Activated T-helper 2 cell treated with anti-CD3 and anti-CD28 coated beads, Interferon-gamma antibody, Interleukin-2, Interleukin-4, amounts not matched to agents 10 μg/mL and 5 μg/mL and 100 μg/mL, durations not matched to agents 14 hours and 24 hours and 36 hours (primary cell): ENCODE results near the gene ZNF232. TPM values are rescaled to one million over a fixed set of nuclear protein-coding genes. Genes with fewer than 3 reads are reported as not detected.
"Not testable (repeated sequence)": the region's sequence is repeated elsewhere in the genome, so short reads cannot be mapped to it uniquely, and the experiment has no call there.

Source experiments
- DNase-seq: peaks from one replicate; pipeline ENCODE4 v3.0.0; 2021; ENCODE audit warnings: low spot score
- H3K27ac Mint-ChIP-seq: one replicate; pipeline ENCODE4 v1.8.0; 2021; ENCODE audit warnings: mixed read lengths
- H3K27me3 Mint-ChIP-seq: one replicate; pipeline ENCODE4 v1.8.0; 2021; ENCODE audit warnings: low read depth, mixed read lengths
- H3K36me3 Mint-ChIP-seq: one replicate; pipeline ENCODE4 v1.8.0; 2021; ENCODE audit warnings: low read depth, mixed read lengths
- H3K4me1 Mint-ChIP-seq: one replicate; pipeline ENCODE4 v1.8.0; 2021; ENCODE audit warnings: low read depth, mixed read lengths
- H3K4me3 Mint-ChIP-seq: one replicate; pipeline ENCODE4 v1.8.0; 2021; ENCODE audit warnings: low read depth, mild to moderate bottlenecking, moderate library complexity, mixed read lengths
- H3K9me3 Mint-ChIP-seq: one replicate; pipeline ENCODE4 v1.8.0; 2021; ENCODE audit warnings: mixed read lengths
- intact Hi-C: fragments of 100-400 bp; cut with micrococcal nuclease; formaldehyde crosslinking; loops from one replicate; pipeline ENCODE4 v1.15.1; 2023
- total RNA-seq: library from RNA; stranded (reverse); gene quantifications from 2 replicates; pipeline ENCODE4 v1.2.3, GENCODE V29; 2022

ZNF232 gene
- total RNA-seq, 1 donor from 2014 or later = 16.5 TPM

DNA sequence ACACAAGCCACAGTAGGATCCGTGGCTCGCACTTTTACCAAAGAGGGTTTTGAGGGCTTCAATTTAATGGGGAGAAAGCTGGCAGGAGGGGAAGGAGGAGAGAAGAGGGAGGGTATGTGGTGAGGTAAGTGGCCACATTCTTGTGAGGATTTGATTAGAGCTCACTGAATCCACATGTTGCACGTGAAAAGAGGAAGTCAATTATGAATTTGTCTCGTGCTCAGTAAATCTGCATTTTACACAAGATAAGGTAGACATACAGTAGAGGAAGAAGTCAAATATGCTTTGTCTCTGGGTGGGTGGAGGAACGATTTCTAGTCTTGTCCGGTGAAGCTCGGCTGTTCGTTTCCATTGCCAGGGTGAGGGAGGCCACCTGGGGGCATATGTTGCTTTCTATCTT lies 862 bp downstream of the ZNF232 start:
- no peak for DNase-seq
- H3K27ac Mint-ChIP-seq = peak overlapping the region; percentile 65
- H3K4me1 Mint-ChIP-seq = peaks cover 17% of the 10 kb centered on the region
- peak overlapping the region; percentile 91 for H3K4me3 Mint-ChIP-seq
- peaks cover 9% of the 10 kb centered on the region for H3K27me3 Mint-ChIP-seq
- peaks cover 48% of the 10 kb centered on the region for H3K9me3 Mint-ChIP-seq
- peaks cover 84% of the 10 kb centered on the region for H3K36me3 Mint-ChIP-seq
- intact Hi-C loops = loop anchor here (5.0 kb wide), 1 partner anchor 81 kb away; the partner anchor contains the start of gene ZNF594

DNA sequence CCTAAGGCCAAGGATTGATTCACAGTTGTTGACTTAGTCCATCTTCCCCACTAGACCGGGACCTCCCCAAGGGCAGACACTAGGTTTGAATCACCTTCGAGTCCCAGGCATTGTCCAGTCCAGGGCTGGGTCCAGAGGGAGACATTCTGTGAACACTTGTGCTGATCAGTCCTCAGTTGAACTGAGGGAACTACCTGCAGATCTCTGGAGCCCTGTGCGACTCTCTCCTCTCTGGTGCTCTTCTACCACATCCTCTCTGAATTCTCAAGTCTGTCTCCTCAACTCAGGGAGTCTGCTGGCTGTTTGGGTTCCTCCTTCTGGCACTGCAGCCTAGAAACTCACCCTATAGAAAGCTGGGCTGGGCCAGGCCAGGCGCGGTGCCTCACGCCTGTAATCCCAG lies 10.8 kb downstream of the ZNF232 start:
- Mint-ChIP-seq H3K9me3 (peaks cover 61% of the 10 kb centered on the region), H3K36me3 (peaks cover 26% of the 10 kb centered on the region), H3K27ac (no peak overlapping the region), H3K4me1 (no peaks in the 10 kb centered on the region), H3K27me3 (peaks cover 11% of the 10 kb centered on the region), H3K4me3 (no peak overlapping the region)
- DNase-seq = no peak
- intact Hi-C loops = no loop called here

- peaks cover 64% of the 10 kb centered on the region for H3K9me3 Mint-ChIP-seq
- peaks cover 11% of the 10 kb centered on the region for H3K27me3 Mint-ChIP-seq
- no peak overlapping the region for H3K27ac Mint-ChIP-seq
- intact Hi-C loops = no loop called here
- no peaks in the 10 kb centered on the region for H3K4me1 Mint-ChIP-seq
- no peak for DNase-seq
- no peak overlapping the region for H3K4me3 Mint-ChIP-seq
- peaks cover 24% of the 10 kb centered on the region for H3K36me3 Mint-ChIP-seq
Measured at GRCh38 chr17:5099271-5099670, 12.4 kb downstream of the ZNF232 start.

DNA sequence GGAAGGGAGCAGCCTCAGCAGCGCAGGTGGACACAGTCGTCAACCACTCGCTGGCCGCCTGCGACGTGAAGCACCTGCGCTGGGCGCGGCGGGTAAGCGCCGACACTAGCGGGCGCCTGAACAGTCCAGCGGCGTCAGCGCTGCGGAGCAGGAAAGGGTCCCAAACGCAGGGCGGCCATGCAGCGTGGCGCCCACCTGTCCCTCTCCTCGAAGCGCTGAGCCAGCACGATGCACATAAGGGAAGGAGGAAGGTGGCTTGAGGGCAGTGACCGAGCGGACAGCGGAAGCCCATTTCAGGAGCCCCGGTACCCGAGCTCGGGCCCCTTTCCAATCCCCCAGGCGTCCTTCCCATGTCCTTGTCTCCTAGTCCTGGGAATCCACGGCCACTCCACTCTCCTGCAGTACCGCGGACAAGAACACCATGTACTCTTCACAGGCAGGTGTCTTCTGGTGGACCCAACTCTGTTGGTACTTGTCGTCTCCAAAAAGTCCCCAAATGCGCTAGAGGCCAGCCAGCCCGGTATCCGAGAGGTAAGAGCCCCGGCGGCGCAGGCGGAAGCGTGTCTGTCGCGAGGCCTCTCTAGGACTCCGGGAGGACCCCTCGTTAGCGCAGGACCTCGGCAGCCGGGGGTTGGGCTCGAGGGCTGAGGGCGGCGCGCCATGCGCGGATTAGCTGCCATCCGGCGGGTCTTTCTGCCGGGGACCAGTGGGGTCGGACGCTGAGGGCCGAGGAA lies 14.4 kb downstream of the ZNF232 start:
- H3K4me3 Mint-ChIP-seq = no peak overlapping the region
- H3K27me3 Mint-ChIP-seq = peaks cover 11% of the 10 kb centered on the region
- H3K36me3 Mint-ChIP-seq = peaks cover 32% of the 10 kb centered on the region
- no peak overlapping the region for H3K27ac Mint-ChIP-seq
- no peaks in the 10 kb centered on the region for H3K4me1 Mint-ChIP-seq
- no peak for DNase-seq
- intact Hi-C loops = no loop called here
- H3K9me3 Mint-ChIP-seq = peaks cover 66% of the 10 kb centered on the region

DNA sequence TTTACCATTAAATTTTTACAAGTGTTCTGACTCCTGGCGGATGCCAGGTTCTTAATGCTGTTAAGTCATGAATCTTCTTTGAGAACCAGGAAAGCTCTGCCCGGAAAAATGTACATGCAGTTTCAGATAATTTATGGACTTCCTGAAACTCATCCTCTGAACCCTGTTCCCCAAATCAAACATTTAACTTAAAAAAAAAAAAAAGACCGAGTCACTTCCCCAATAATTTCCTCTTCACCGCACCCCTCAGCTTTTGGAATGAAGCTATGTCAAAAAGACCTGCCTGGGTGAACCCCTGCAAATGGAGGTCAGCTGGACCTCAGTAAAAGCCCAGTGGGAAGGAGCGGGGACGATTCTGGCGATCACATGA lies 15.0 kb downstream of the ZNF232 start:
- Mint-ChIP-seq H3K27ac (no peak overlapping the region), H3K27me3 (peaks cover 11% of the 10 kb centered on the region), H3K4me1 (no peaks in the 10 kb centered on the region), H3K36me3 (peaks cover 38% of the 10 kb centered on the region), H3K9me3 (peaks cover 72% of the 10 kb centered on the region), H3K4me3 (no peak overlapping the region)
- DNase-seq = no peak
- intact Hi-C loops = no loop called here

DNA sequence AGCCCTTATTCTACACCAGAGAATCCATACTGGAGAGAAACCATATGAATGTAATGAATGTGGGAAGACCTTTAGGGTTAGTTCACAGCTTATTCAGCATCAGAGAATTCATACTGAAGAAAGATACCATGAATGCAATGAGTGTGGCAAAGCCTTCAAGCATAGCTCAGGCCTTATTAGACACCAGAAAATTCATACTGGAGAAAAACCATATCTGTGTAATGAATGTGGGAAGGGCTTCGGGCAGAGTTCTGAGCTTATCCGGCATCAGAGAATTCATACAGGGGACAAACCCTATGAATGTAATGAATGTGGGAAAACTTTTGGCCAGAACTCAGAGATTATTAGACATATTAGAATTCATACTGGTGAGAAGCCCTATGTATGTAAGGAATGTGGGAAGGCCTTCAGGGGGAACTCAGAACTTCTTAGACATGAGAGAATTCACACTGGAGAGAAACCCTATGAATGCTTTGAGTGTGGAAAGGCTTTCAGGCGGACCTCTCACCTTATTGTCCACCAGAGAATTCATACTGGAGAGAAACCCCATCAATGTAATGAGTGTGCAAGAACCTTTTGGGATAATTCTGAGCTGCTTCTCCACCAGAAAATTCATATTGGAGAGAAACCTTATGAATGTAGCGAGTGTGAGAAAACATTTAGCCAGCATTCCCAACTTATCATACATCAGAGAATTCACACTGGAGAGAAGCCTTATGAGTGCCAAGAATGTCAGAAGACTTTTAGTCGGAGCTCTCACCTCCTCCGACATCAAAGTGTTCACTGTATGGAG lies 19.3 kb downstream of the ZNF232 start:
- Mint-ChIP-seq H3K4me3 (no peak overlapping the region), H3K9me3 (peaks cover 88% of the 10 kb centered on the region)

GRCh38 chr17:5080591-5080990 lies 31.1 kb downstream of the ZNF232 start:
- intact Hi-C loops = no loop called here
- Mint-ChIP-seq H3K27ac (no peak overlapping the region), H3K27me3 (no peaks in the 10 kb centered on the region), H3K4me1 (peaks cover 14% of the 10 kb centered on the region), H3K9me3 (peaks cover 54% of the 10 kb centered on the region), H3K36me3 (peaks cover 47% of the 10 kb centered on the region), H3K4me3 (no peak overlapping the region)
- no peak for DNase-seq

More for the DNA sequence above, 19.3 kb downstream of the ZNF232 start:
- intact Hi-C loops = no loop called here
- no peak for DNase-seq
- peaks cover 11% of the 10 kb centered on the region for H3K27me3 Mint-ChIP-seq
- H3K27ac Mint-ChIP-seq = no peak overlapping the region
- no peaks in the 10 kb centered on the region for H3K4me1 Mint-ChIP-seq
- H3K36me3 Mint-ChIP-seq = peaks cover 70% of the 10 kb centered on the region

DNA sequence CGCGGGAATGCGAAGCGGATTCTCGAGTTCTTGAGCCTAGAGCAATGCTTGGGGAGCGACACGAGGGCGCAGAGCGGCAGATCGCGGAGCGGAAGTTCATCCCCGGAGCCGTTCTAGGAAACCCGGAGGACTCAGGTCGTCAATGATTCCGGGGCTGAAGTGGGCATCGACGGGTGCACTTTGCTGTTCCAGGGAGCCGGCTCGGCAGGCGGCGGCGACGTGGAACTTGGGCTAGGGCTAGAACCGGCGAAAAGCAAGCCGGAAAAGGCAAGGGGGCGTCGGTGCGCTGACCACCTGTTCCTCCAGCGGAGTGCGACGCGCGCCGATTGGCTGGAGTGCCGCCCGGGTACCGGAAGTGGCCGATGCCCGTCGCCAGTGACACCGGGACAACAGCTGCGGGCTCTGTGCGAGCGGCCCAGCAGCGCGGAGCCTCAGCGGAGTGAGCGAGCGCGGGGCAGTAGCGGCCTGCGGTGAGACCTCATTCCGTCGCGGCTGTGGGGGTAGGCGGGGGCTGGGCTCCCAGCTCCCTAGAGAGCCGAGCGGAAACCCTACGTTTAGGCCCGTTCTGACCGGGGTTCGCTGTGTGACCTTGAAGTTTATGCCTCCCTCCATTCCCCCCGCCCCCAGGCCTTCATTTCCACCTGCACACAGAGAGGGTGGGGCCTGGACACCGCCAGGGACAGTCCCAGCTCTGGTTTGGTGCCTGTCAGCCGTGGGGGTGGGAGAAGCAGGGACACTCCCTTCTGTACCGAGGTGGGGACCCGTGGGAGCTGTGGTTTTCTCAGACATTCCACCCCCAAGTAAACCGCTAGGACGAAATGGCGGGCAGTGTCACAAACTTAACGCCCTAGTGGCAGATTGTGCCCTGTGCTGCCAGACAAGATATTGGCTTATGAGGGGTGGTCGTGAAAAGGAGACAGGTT lies 33.3 kb downstream of the ZNF232 start, which contains the start of gene ZFP3:
TSS of gene ZFP3 (plus strand) at position 362 of the 923 bp plus-strand sequence. CDS start 13,038 bp downstream, outside the sequence.
- intact Hi-C loops = no loop called here
- Mint-ChIP-seq H3K36me3 (peaks cover 31% of the 10 kb centered on the region), H3K27ac (peak within 1 kb of the TSS; percentile 89), H3K4me3 (peak within 1 kb of the TSS; percentile 86), H3K9me3 (peaks cover 38% of the 10 kb centered on the region), H3K4me1 (peaks cover 14% of the 10 kb centered on the region), H3K27me3 (no peaks in the 10 kb centered on the region)
- DNase-seq = peak; percentile 71

DNA sequence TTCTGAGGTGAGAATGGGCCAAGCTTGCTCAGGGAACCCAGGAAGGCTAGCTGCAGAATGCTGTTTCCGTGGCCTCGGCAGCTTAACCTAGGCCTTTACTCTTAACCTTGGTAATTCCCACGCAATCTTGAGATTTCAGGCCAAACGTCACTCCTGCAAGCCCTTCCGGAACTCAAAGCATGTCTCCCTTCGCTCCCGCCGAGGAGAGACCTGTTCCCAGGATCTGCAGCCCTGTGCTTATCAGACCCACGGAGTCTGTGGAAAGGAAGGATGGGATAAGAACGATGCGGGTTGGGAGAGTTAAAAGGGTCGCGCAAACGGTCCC lies 33.9 kb downstream of the ZNF232 start:
- Mint-ChIP-seq H3K27ac (peak overlapping the region; percentile 89), H3K9me3 (peaks cover 34% of the 10 kb centered on the region), H3K4me1 (peaks cover 14% of the 10 kb centered on the region), H3K36me3 (peaks cover 27% of the 10 kb centered on the region), H3K27me3 (no peaks in the 10 kb centered on the region), H3K4me3 (peak overlapping the region; percentile 86)
- no peak for DNase-seq
- intact Hi-C loops = no loop called here

GRCh38 chr17:5077275-5077674 lies 34.4 kb downstream of the ZNF232 start:
- Mint-ChIP-seq H3K4me3 (peak overlapping the region; percentile 86), H3K9me3 (peaks cover 29% of the 10 kb centered on the region), H3K27ac (peak overlapping the region; percentile 89), H3K36me3 (peaks cover 25% of the 10 kb centered on the region), H3K4me1 (peaks cover 14% of the 10 kb centered on the region)
- DNase-seq, intact Hi-C loops, H3K27me3 Mint-ChIP-seq: not testable (repeated sequence)

DNA sequence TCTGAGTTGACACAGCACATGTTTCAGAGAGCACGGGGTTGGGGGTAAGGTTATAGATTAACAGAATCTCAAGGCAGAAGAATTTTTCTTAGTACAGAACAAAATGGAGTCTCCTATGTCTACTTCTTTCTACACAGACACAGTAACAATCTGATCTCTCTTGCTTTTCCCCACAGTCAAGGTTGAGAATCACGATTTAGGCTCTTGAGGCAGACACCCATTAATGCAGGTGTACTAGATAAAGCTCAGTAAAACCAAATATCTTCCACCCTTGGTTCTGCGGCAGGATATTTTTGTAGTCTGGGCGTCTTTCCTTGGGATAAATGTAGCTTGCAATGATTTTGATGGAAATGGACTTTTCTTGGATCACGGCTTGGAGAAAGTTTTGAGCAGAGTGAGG lies 36.2 kb downstream of the ZNF232 start:
- H3K4me3 Mint-ChIP-seq, DNase-seq, H3K27me3 Mint-ChIP-seq, H3K27ac Mint-ChIP-seq, intact Hi-C loops: not testable (repeated sequence)
- Mint-ChIP-seq H3K9me3 (peaks cover 20% of the 10 kb centered on the region), H3K4me1 (peaks cover 14% of the 10 kb centered on the region), H3K36me3 (peaks cover 16% of the 10 kb centered on the region)

DNA sequence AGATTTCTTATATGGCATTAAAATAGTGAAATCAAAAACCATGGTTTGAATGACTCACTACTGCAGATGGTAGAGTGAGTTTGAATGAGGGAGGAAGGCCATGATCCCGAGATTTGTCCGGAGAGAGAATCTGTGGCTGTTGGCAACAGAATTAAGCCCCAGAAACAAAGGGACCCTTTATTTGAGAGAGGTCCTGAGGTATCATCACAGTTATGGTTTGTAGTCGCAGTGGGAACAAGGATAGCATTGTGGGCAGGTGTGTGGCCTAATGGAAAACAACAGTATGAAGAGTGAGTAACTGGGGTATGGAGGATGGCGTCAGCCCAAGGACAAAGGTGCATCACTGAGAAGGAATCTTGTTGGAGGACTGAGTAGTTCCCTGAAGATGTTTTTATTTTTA lies 42.0 kb downstream of the ZNF232 start:
- peaks cover 6% of the 10 kb centered on the region for H3K27me3 Mint-ChIP-seq
- no peaks in the 10 kb centered on the region for H3K4me1 Mint-ChIP-seq
- no peaks in the 10 kb centered on the region for H3K9me3 Mint-ChIP-seq
- no peak for DNase-seq
- H3K36me3 Mint-ChIP-seq = no peaks in the 10 kb centered on the region
- intact Hi-C loops = no loop called here
- no peak overlapping the region for H3K4me3 Mint-ChIP-seq
- no peak overlapping the region for H3K27ac Mint-ChIP-seq
